GM21529 (cell line): ENCODE measurements around the gene APEH.
"Not testable (repeated sequence)": the region's sequence is repeated elsewhere in the genome, so short reads cannot be mapped to it uniquely, and the experiment has no call there.

Source experiments
- ATAC-seq: cut with Tn5 transposase; IDR thresholded peaks from one replicate; pipeline ENCODE4 v1.9.1; 2021; ENCODE audit not compliant: unreplicated experiment

APEH gene

DNA sequence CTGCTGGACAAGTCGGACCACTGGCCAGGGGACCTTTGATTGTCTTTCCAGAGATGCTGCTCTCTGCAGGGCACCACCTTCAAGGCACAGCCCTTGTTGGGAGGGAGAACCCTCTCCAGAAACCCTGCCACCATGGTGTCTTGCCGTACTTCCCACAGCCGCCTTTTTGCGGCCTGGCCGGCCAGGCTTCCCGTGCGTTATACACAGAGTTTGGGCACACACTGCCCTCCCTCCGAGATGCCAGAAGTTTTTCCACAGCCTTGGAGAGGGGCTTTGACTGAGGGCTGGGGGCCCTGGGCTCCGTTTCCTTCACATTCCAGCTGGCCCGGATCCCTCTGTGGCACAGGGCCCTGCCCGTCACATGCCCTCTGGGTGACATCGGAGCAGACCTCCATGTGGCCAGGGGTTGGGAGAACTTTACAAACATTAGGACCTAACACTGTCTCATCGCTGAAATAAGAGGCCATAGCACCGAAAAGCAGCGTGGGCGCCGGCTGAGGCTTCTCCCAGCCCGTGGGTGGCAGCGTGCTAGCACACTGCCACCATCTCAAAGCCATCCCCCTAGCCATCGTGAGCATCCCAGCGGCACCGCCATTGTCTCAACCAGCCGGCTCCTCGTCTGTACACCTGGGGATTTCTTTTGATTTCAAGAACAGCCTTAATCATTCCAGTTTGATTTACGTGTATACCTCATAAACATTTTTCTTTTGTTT is 6.3 kb upstream of the APEH start:
- no peak for ATAC-seq

DNA sequence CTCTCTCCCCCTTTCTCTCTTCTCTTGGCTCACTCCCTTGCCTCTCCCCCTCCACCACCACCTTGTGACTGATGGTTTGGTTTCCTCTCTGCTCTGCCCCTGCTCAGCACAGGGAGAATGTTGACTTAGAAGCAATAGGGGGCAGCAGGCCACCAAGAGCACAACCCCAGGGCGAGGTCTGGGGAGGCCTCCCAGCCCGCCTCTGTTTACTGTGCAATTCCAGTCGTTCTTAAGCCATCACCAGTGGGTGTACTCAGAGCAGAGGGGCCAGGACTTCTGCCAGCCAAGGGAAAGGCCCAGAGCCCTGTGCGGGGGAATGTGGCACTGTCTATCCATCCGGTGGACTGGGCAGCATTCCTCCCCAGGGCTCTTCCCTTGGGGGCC is 5.7 kb upstream of the APEH start:
- ATAC-seq, result no peak

DNA sequence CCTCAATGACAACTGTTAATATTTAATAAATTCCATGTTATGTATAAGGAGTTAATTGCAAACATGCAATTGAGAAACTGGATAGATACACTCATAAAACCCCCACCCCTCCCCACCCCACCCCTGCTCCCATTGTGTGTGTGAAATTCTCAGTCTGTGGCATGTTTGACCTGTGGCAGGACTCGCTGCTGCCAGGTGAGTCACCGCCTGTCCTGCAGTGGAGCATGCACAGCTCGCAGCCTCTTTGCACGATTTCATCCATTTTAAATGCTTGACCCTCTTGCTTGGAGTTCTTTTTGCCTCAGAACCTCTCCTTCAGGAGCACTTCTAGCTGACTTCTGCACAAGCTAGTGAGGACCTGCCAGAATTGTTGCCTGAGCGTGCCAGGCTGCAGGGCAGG is 5.3 kb upstream of the APEH start:
- ATAC-seq, result no peak

DNA sequence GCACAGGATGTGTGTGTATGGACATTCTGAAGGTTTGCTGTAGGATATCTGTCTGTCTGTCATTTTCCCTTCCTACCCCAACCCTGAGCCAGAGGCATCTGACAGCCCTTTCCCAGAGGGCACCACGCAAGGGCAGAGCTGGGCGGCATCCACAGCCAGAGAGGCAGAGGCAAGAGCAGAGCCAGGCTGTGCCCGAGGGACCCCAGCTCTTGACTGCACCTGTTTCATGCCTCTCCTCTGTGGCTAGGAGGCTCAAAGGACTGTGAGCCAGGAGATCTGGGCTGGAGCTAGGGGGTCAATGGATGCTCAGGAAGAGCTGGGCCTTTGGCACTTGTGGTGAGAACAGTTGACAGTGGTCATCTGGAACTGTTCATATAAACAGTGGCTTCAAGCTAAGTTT is 4.8 kb upstream of the APEH start:
- no peak for ATAC-seq

GRCh38 chr3:49670940-49671290 is 3.2 kb upstream of the APEH start:
- no peak for ATAC-seq

- ATAC-seq, result no peak
Observed at GRCh38 chr3:49671291-49672288, 2.6 kb upstream of the APEH start.

DNA sequence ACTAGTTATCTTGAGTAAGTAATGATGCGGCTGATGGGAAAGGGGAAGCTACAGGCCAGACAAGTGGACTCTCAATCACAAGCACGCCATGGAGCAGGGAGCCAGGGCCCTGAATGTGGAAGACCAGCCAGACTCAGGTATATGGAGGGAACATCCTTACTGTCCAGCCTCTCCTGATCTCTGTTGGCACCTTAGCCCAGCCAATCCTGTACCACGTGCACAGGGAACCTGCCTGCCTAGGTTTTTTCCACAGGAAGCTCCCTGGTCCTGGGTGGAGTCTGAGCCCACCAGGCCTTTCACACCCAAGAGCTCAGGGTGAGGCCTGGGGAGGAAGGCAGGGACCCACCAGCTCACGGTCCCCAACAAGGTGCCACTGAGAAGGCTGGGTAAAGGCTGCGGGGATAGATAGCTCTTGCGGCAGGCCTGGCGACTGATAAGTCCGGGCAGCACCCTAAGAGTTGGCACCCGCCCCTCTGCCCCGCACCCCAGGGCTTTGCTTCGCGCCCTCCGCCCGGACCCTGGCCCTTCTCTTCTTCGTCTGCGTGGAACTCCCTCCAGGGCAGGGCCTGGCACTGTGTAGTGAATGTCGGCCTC is 933 bp upstream of the APEH start:
- peak; percentile 4 for ATAC-seq

DNA sequence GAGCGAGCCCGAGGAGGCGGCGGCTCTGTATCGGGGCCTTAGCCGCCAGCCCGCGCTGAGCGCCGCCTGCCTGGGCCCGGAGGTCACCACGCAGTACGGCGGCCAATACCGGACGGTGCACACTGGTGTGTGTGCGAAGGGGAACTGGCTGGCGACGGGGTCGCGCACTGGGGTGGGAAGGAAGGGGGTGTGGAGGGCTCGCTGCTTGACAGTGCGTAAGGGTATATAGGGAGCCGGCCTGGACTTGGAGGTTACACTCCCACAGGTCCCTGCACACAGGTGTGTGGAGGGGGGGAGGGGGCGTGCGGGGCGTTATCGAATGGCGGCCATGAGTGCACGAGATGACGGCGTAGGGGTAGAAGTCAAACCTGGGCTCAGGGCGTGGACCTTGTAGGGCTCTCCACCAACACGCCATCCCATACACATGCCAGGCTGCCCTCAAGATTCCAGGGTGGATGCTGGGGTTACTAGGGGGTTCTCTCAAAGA is 389 bp downstream of the APEH start:
- peak; percentile 17 for ATAC-seq

DNA sequence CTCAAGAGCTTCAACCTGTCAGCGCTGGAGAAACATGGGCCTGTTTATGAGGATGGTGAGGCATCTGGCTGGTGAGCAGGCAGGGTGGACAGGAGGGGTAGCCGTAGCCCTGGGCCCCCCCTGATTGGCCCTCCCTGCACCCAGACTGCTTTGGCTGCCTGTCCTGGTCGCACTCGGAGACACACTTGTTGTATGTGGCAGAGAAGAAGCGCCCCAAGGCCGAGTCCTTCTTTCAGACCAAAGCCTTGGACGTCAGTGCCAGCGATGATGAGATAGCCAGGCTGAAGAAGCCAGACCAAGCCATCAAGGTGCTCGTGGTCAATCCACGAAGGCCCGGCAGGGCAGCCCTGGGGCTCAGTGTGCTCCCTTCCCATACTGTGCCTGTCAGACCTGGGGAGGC is 1.8 kb downstream of the APEH start:
- ATAC-seq, result no peak

- ATAC-seq, result no peak
Observed at GRCh38 chr3:49680493-49681231, 6.5 kb downstream of the APEH start.

- no peak for ATAC-seq
Observed at GRCh38 chr3:49681232-49681522, 7.0 kb downstream of the APEH start.

DNA sequence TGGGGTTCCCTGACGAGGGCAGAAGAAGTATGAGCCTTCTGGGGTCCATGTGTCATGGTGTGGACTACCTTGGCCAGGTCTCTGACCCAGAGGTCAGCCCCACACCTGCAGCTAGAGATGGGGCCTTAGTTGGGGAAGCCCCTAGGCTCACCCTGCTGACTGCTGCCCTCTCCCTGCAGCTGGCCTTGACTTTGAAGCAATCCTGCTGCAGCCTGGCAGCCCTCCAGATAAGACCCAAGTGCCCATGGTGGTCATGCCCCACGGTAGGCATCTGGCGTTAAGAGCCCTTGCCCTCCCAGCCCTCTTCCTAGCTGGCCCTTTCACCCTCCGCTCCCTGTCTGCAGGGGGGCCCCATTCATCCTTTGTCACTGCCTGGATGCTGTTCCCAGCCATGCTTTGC is 7.4 kb downstream of the APEH start:
- no peak for ATAC-seq

GRCh38 chr3:49683162-49683561 is 9.0 kb downstream of the APEH start:
- no peak for ATAC-seq

DNA sequence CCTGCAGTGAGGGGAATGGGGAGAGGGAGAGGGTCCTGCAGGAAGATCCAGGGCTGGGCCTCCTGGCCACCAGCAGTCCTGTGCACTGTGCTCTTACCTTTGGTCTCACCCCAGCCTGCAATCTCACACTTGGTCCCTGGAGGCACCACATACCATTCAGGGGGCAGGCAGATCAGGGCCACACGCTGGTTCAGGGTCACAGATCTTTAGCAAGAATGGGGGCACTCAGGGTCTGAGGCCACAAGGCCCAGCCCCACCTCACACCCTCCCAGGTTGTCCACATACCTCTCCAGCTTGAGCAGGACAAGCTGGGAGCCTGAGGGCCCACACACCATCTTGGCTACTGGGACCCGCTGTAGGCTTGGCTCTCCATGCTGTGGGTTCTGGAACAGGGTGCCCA is 10.3 kb downstream of the APEH start:
- not testable (repeated sequence) for ATAC-seq

- not testable (repeated sequence) for ATAC-seq
Observed at GRCh38 chr3:49685103-49685502, 11.0 kb downstream of the APEH start.

DNA sequence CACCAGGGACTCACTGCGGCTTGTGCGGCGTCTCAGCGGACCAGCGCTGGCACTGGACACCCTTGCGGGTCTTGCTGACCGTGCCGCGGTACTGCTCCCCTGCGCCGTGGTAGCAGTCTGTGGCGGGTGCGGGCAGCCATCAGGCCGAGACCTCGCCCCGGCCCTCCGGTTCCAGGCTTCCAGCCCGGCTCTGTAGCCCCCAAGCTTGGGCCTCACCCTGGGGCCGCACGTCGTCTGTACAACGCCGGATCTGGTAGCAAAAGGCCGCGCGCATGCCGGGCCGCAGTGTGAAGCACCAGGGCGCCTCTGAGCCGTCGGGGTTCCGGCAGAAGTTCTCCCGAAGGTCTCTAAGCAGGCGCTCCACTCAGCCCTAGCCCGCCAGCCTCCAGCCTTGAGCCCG is 11.7 kb downstream of the APEH start:
- ATAC-seq, result not testable (repeated sequence)

- ATAC-seq, result not testable (repeated sequence)
Observed at GRCh38 chr3:49686346-49686745, 12.2 kb downstream of the APEH start.

GRCh38 chr3:49686769-49687423 is 12.7 kb downstream of the APEH start:
- not testable (repeated sequence) for ATAC-seq

DNA sequence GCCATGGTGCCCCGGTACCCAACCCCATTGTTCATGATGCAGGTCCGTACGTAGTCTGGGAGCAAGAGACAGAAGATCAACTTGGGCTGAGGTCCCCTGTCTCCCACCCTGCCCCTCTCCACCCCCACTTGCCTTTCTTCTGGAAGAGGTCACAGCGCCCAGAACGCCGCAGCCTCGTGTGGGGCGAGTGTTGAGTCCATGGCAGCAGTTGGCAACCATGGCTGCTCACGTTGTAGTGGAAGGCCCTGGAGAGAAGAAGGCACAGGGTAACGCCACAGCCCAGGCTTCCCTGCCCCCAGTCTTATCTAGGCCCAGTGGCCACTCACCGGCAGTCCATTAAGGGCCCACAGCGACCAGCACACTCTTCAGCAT is 13.3 kb downstream of the APEH start:
- ATAC-seq, result not testable (repeated sequence)

GRCh38 chr3:49688338-49689045 is 14.3 kb downstream of the APEH start:
- ATAC-seq, result not testable (repeated sequence)
